Activated naive CD4-positive, alpha-beta T cell treated with anti-CD3 and anti-CD28 coated beads, Interleukin-2, amount 50 U/mL, for 24 hours (primary cell): ENCODE results near the gene PLN.

Experiments used
- H3K27ac Mint-ChIP-seq: one replicate; pipeline ENCODE4 v1.8.0; 2021; ENCODE audit warnings: mild to moderate bottlenecking, mixed read lengths
- H3K27me3 Mint-ChIP-seq: one replicate; pipeline ENCODE4 v1.8.0; 2021; ENCODE audit warnings: mixed read lengths
- H3K36me3 Mint-ChIP-seq: one replicate; pipeline ENCODE4 v1.8.0; 2021; ENCODE audit warnings: mixed read lengths
- H3K4me1 Mint-ChIP-seq: one replicate; pipeline ENCODE4 v1.8.0; 2021; ENCODE audit warnings: mixed read lengths
- H3K4me3 Mint-ChIP-seq: one replicate; pipeline ENCODE4 v1.8.0; 2021; ENCODE audit warnings: mild to moderate bottlenecking, mixed read lengths
- H3K9me3 Mint-ChIP-seq: one replicate; pipeline ENCODE4 v1.8.0; 2021; ENCODE audit warnings: mixed read lengths

PLN gene

GRCh38 chr6:118548136-118548535 is at the start of gene PLN:
TSS of gene PLN (plus strand) at chr6:118548296. CDS start at chr6:118558922, 10,626 bp downstream.
- Mint-ChIP-seq H3K4me3 (peak within 1 kb of the TSS; percentile 17), H3K36me3 (peaks cover 6% of the 10 kb centered on the region), H3K27ac (peak within 1 kb of the TSS; percentile 65), H3K9me3 (no peaks in the 10 kb centered on the region), H3K27me3 (no peaks in the 10 kb centered on the region), H3K4me1 (peaks cover 80% of the 10 kb centered on the region)

- H3K27me3 Mint-ChIP-seq: no peaks in the 10 kb centered on the region
- no peak overlapping the region for H3K27ac Mint-ChIP-seq
- no peaks in the 10 kb centered on the region for H3K9me3 Mint-ChIP-seq
- no peak overlapping the region for H3K4me3 Mint-ChIP-seq
- H3K4me1 Mint-ChIP-seq: peaks cover 26% of the 10 kb centered on the region
- peaks cover 40% of the 10 kb centered on the region for H3K36me3 Mint-ChIP-seq
Observed at GRCh38 chr6:118500130-118501015, 47.7 kb upstream of the PLN start.

- Mint-ChIP-seq H3K4me3 (no peak overlapping the region), H3K4me1 (peaks cover 25% of the 10 kb centered on the region), H3K27ac (no peak overlapping the region), H3K9me3 (no peaks in the 10 kb centered on the region), H3K27me3 (no peaks in the 10 kb centered on the region), H3K36me3 (peaks cover 40% of the 10 kb centered on the region)
Observed at GRCh38 chr6:118501099-118501498, 47.0 kb upstream of the PLN start.

GRCh38 chr6:118501765-118502164 is 46.3 kb upstream of the PLN start:
- H3K4me1 Mint-ChIP-seq: peaks cover 26% of the 10 kb centered on the region
- no peak overlapping the region for H3K4me3 Mint-ChIP-seq
- peaks cover 41% of the 10 kb centered on the region for H3K36me3 Mint-ChIP-seq
- no peaks in the 10 kb centered on the region for H3K9me3 Mint-ChIP-seq
- no peak overlapping the region for H3K27ac Mint-ChIP-seq
- H3K27me3 Mint-ChIP-seq: no peaks in the 10 kb centered on the region

GRCh38 chr6:118502169-118502568 is 45.9 kb upstream of the PLN start:
- Mint-ChIP-seq H3K27me3 (no peaks in the 10 kb centered on the region), H3K4me3 (no peak overlapping the region), H3K36me3 (peaks cover 41% of the 10 kb centered on the region), H3K27ac (no peak overlapping the region), H3K4me1 (peaks cover 30% of the 10 kb centered on the region), H3K9me3 (no peaks in the 10 kb centered on the region)

GRCh38 chr6:118504611-118505010 is 43.5 kb upstream of the PLN start:
- no peak overlapping the region for H3K4me3 Mint-ChIP-seq
- no peaks in the 10 kb centered on the region for H3K27me3 Mint-ChIP-seq
- H3K9me3 Mint-ChIP-seq: no peaks in the 10 kb centered on the region
- peaks cover 23% of the 10 kb centered on the region for H3K4me1 Mint-ChIP-seq
- H3K27ac Mint-ChIP-seq: no peak overlapping the region
- H3K36me3 Mint-ChIP-seq: peaks cover 39% of the 10 kb centered on the region

GRCh38 chr6:118505656-118506055 is 42.4 kb upstream of the PLN start:
- no peak overlapping the region for H3K4me3 Mint-ChIP-seq
- peaks cover 35% of the 10 kb centered on the region for H3K36me3 Mint-ChIP-seq
- H3K27me3 Mint-ChIP-seq: no peaks in the 10 kb centered on the region
- H3K27ac Mint-ChIP-seq: no peak overlapping the region
- peaks cover 18% of the 10 kb centered on the region for H3K4me1 Mint-ChIP-seq
- no peaks in the 10 kb centered on the region for H3K9me3 Mint-ChIP-seq

GRCh38 chr6:118506071-118506638 is 41.9 kb upstream of the PLN start:
- H3K27me3 Mint-ChIP-seq: no peaks in the 10 kb centered on the region
- peaks cover 17% of the 10 kb centered on the region for H3K4me1 Mint-ChIP-seq
- peaks cover 31% of the 10 kb centered on the region for H3K36me3 Mint-ChIP-seq
- no peaks in the 10 kb centered on the region for H3K9me3 Mint-ChIP-seq
- H3K4me3 Mint-ChIP-seq: no peak overlapping the region
- peak overlapping the region; percentile 56 for H3K27ac Mint-ChIP-seq

GRCh38 chr6:118507636-118508035 is 40.5 kb upstream of the PLN start:
- Mint-ChIP-seq H3K4me1 (peaks cover 23% of the 10 kb centered on the region), H3K27me3 (no peaks in the 10 kb centered on the region), H3K4me3 (no peak overlapping the region), H3K27ac (no peak overlapping the region), H3K36me3 (peaks cover 22% of the 10 kb centered on the region), H3K9me3 (no peaks in the 10 kb centered on the region)

GRCh38 chr6:118509009-118509617 is 39.0 kb upstream of the PLN start:
- Mint-ChIP-seq H3K4me1 (peaks cover 37% of the 10 kb centered on the region), H3K27ac (no peak overlapping the region), H3K4me3 (no peak overlapping the region), H3K36me3 (peaks cover 16% of the 10 kb centered on the region), H3K27me3 (no peaks in the 10 kb centered on the region), H3K9me3 (no peaks in the 10 kb centered on the region)

GRCh38 chr6:118511930-118512715 is 36.0 kb upstream of the PLN start:
- Mint-ChIP-seq H3K4me3 (peak overlapping the region; percentile 16), H3K36me3 (peaks cover 9% of the 10 kb centered on the region), H3K27ac (peak overlapping the region; percentile 92), H3K27me3 (no peaks in the 10 kb centered on the region), H3K4me1 (peaks cover 57% of the 10 kb centered on the region), H3K9me3 (no peaks in the 10 kb centered on the region)

GRCh38 chr6:118514689-118515088 is 33.4 kb upstream of the PLN start:
- no peak overlapping the region for H3K27ac Mint-ChIP-seq
- H3K4me3 Mint-ChIP-seq: no peak overlapping the region
- peaks cover 68% of the 10 kb centered on the region for H3K4me1 Mint-ChIP-seq
- no peaks in the 10 kb centered on the region for H3K27me3 Mint-ChIP-seq
- H3K9me3 Mint-ChIP-seq: peaks cover 5% of the 10 kb centered on the region
- peaks cover 28% of the 10 kb centered on the region for H3K36me3 Mint-ChIP-seq

- H3K4me3 Mint-ChIP-seq: no peak overlapping the region
- no peaks in the 10 kb centered on the region for H3K27me3 Mint-ChIP-seq
- H3K36me3 Mint-ChIP-seq: peaks cover 39% of the 10 kb centered on the region
- H3K9me3 Mint-ChIP-seq: peaks cover 4% of the 10 kb centered on the region
- no peak overlapping the region for H3K27ac Mint-ChIP-seq
- peaks cover 40% of the 10 kb centered on the region for H3K4me1 Mint-ChIP-seq
Observed at GRCh38 chr6:118522422-118522821, 25.7 kb upstream of the PLN start.

GRCh38 chr6:118523216-118523615 is 24.9 kb upstream of the PLN start:
- peaks cover 39% of the 10 kb centered on the region for H3K4me1 Mint-ChIP-seq
- no peak overlapping the region for H3K27ac Mint-ChIP-seq
- no peaks in the 10 kb centered on the region for H3K9me3 Mint-ChIP-seq
- no peak overlapping the region for H3K4me3 Mint-ChIP-seq
- H3K27me3 Mint-ChIP-seq: no peaks in the 10 kb centered on the region
- H3K36me3 Mint-ChIP-seq: peaks cover 31% of the 10 kb centered on the region

- peak overlapping the region; percentile 13 for H3K27ac Mint-ChIP-seq
- no peaks in the 10 kb centered on the region for H3K9me3 Mint-ChIP-seq
- H3K4me1 Mint-ChIP-seq: peaks cover 43% of the 10 kb centered on the region
- H3K4me3 Mint-ChIP-seq: no peak overlapping the region
- peaks cover 21% of the 10 kb centered on the region for H3K36me3 Mint-ChIP-seq
- no peaks in the 10 kb centered on the region for H3K27me3 Mint-ChIP-seq
Observed at GRCh38 chr6:118524686-118525085, 23.4 kb upstream of the PLN start.
